GM12878 (cell line): ENCODE measurements around the gene DCX. TPM values are rescaled to one million over a fixed set of nuclear protein-coding genes. Genes with fewer than 3 reads are reported as not detected.

ENCODE experiments used
- ATAC-seq: fragments of 200-7000 bp; cut with Tn5 transposase; 3 replicates; pipeline ENCODE4 v1.9.1; 2020; ENCODE audit warnings: mild to moderate bottlenecking, moderate library complexity
- BruUV-seq: library from RNA; stranded (reverse); fragments of 400-500 nt; replicated peaks from 2 replicates; lab custom pipeline; 2021; lab: Mats Ljungman, UMichigan
- CTCF ChIA-PET: fragments of 300-600 bp; sonication (Branson Sonifier 250); formaldehyde crosslinking; extraction: SDS; loops from one replicate; lab custom pipeline; 2021; ENCODE audit warnings: inconsistent platforms; lab: Yijun Ruan, JAX
- POLR2A ChIA-PET: fragments of 350-600 bp; formaldehyde crosslinking; extraction: SDS; loops from one replicate; lab custom pipeline; 2021; ENCODE audit warnings: inconsistent platforms; lab: Charles Lee
- RAD21 ChIA-PET: fragments of 300-600 bp; sonication (Branson Sonifier 250); formaldehyde crosslinking; loops from one replicate; lab custom pipeline; 2023; ENCODE audit warnings: antibody characterized with exemption; ENCODE audit not compliant: unreplicated experiment; lab: Charles Lee
- SMC1A ChIA-PET: fragments of 300-600 bp; sonication (Branson Sonifier 250); formaldehyde crosslinking; loops from one replicate; lab custom pipeline; 2023; ENCODE audit not compliant: unreplicated experiment, uncharacterized antibody; lab: Charles Lee
- DNase-seq: peaks from one replicate; pipeline ENCODE4 v3.0.0-alpha.2; 2011; ENCODE audit warnings: low read depth, low spot score
- FAIRE-seq: peaks from 3 replicates; lab custom pipeline; 2011; peaks lifted over from hg19 to GRCh38; lab: Jason Lieb, UNC
- H2AFZ ChIP-seq: 2 replicates; pipeline ENCODE4 v1.6.0; 2011; ENCODE audit warnings: low read depth, low read length, control low read depth; ENCODE audit not compliant: control insufficient read depth
- H3K27ac ChIP-seq: 2 replicates; pipeline ENCODE4 v1.5.1; 2011; ENCODE audit warnings: control low read depth; ENCODE audit not compliant: control insufficient read depth, insufficient read depth
- H3K27me3 ChIP-seq, 2 experiments: replicated peaks in 1 of 2; 2 replicates each; pipeline versions ENCODE4 v1.6.0 to v1.6.1; 2011; ENCODE audit warnings: low read length in 1 of 2; ENCODE audit not compliant: control insufficient read depth in 2 of 2, insufficient read depth in 2 of 2
- H3K36me3 ChIP-seq, 2 experiments: 2 replicates each; pipeline ENCODE4 v1.5.1; 2011; ENCODE audit warnings: low read length in 1 of 2; ENCODE audit not compliant: control insufficient read depth in 2 of 2, insufficient read depth in 2 of 2
- H3K4me1 ChIP-seq: 2 replicates; pipeline ENCODE4 v1.6.1; 2011; ENCODE audit warnings: mild to moderate bottlenecking, low read length, moderate library complexity, mixed read lengths; ENCODE audit not compliant: control insufficient read depth, insufficient read depth
- H3K4me2 ChIP-seq: 2 replicates; pipeline ENCODE4 v1.6.0; 2011; ENCODE audit warnings: control low read depth; ENCODE audit not compliant: control insufficient read depth, insufficient read depth
- H3K4me3 ChIP-seq: fragments of 200-600 bp; sonication (generic); 2 replicates; pipeline ENCODE4 v1.5.1; 2016
- H3K79me2 ChIP-seq: 2 replicates; pipeline ENCODE4 v1.6.0; 2011; ENCODE audit warnings: low read length; ENCODE audit not compliant: control insufficient read depth, insufficient read depth
- H3K9ac ChIP-seq: 2 replicates; pipeline ENCODE4 v1.8.0; 2011; ENCODE audit warnings: low read length, control low read depth, mixed read lengths; ENCODE audit not compliant: control insufficient read depth, insufficient read depth
- H3K9me3 ChIP-seq: replicated peaks from 3 replicates; pipeline ENCODE4 v1.5.1; 2011; ENCODE audit warnings: mild to moderate bottlenecking, low read length; ENCODE audit not compliant: control insufficient read depth, insufficient read depth
- H4K20me1 ChIP-seq: 2 replicates; pipeline ENCODE4 v1.6.0; 2011; ENCODE audit not compliant: control insufficient read depth, insufficient read depth
- CHD2 ChIP-seq: IDR thresholded peaks from 2 replicates; pipeline ENCODE4 v1.6.1; 2011; ENCODE audit warnings: low read depth, low read length, improper control_type of control experiment, borderline replicate concordance
- E2F8 ChIP-seq: fragments of 450-650 bp; IDR thresholded peaks from 2 replicates; pipeline ENCODE4 v1.6.1; 2018; ENCODE audit warnings: mild to moderate bottlenecking, low read depth, moderate library complexity; ENCODE audit not compliant: partially characterized antibody
- IKZF2 ChIP-seq, 2 experiments: fragments of 450-650 bp; IDR thresholded peaks; 2 replicates each; pipeline ENCODE4 v1.6.1; 2017; ENCODE audit warnings: mild to moderate bottlenecking in 2 of 2, moderate library complexity in 2 of 2
- MXI1 ChIP-seq: fragments of 150-350 bp; IDR thresholded peaks from 2 replicates; pipeline ENCODE4 v1.6.1; 2011; ENCODE audit warnings: low read depth, mild to moderate bottlenecking, inconsistent platforms, low read length, improper control_type of control experiment
- SMAD5 ChIP-seq: IDR thresholded peaks from 2 replicates; pipeline ENCODE4 v1.6.1; 2016; ENCODE audit warnings: antibody characterized with exemption, low read depth
- SPI1 ChIP-seq: IDR thresholded peaks from 2 replicates; pipeline ENCODE4 v1.6.1; 2011; ENCODE audit warnings: low read depth, mild to moderate bottlenecking, low read length, moderate library complexity, borderline replicate concordance; ENCODE audit not compliant: insufficient read depth
- SUPT20H ChIP-seq: IDR thresholded peaks from 2 replicates; pipeline ENCODE4 v1.6.1; 2011; ENCODE audit warnings: low read depth, mild to moderate bottlenecking, low read length, moderate library complexity, borderline replicate concordance; ENCODE audit not compliant: control insufficient read depth
- WGBS: methylation state at CpG from one replicate; pipeline ENCODE4 v1.1.6; 2016; ENCODE audit warnings: low lambda C conversion rate; ENCODE audit not compliant: insufficient replicate concordance, insufficient coverage; ENCODE audit errors: missing lambda C conversion rate; 5-methylcytosine and 5-hydroxymethylcytosine counted together
- in situ Hi-C: fragments of 300-500 bp; cut with MboI; formaldehyde crosslinking; loops from 9 replicates; pipeline ENCODE4 v1.14.3; 2018; ENCODE audit warnings: mixed read lengths
- intact Hi-C: fragments of 100-400 bp; cut with micrococcal nuclease; formaldehyde crosslinking; loops from one replicate; pipeline ENCODE4 v1.14.2; 2022; ENCODE audit not compliant: unreplicated experiment
- polyA plus RNA-seq, 11 experiments: library from polyadenylated mRNA; depleted of rRNA in 4 of 11; unstranded in 6 of 11; stranded (reverse) in 5 of 11; fragments of >200 nt; fragmentation: Nextera tagmentation in 4 of 11; fragmentation: Illumina TruSeq in 1 of 11; extraction: Ambion mirVana in 4 of 11; extraction: Trizol in 1 of 11; gene quantifications; 1 replicate in 1 of 11; 2 replicates in 10 of 11; pipeline versions ENCODE4 v1.2.1 to v1.2.3, GENCODE V29; 2011 to 2016; ENCODE audit warnings: inconsistent platforms in 2 of 11, missing spikeins in 2 of 11, low read depth in 1 of 11
- total RNA-seq, 4 experiments: library from RNA; depleted of rRNA in 3 of 4; stranded (reverse); fragments of >200 nt in 3 of 4; fragmentation: Illumina TruSeq in 1 of 4; extraction: Trizol in 1 of 4; gene quantifications; 2 replicates each; pipeline versions ENCODE4 v1.2.1 to v1.2.3, GENCODE V29; 2013 to 2021

DCX gene
- total and polyA plus RNA-seq, 10 of the 15 experiments (the other 5 are each of a cell fraction or from before 2014, with no cell fraction given), result under 0.01 TPM; not detected in 9

- TF ChIP-seq SMAD5, result no peak
- no peak for TF ChIP-seq CHD2
- TF ChIP-seq E2F8, result no peak
- TF ChIP-seq SUPT20H, result no peak
- no peak for TF ChIP-seq MXI1
- TF ChIP-seq, all 136 proteins: peak for 0
Measured at GRCh38 chrX:111328858-111329257, 83.1 kb downstream of the DCX start (continued).

- no TSS peak for BruUV-seq
- POLR2A ChIA-PET, result no interaction called here
- Histone ChIP-seq H3K27me3 (no peaks in the 10 kb centered on the region; a peak in 1 of 4 replicates), H3K4me1 (no peaks in the 10 kb centered on the region), H4K20me1 (no peaks in the 10 kb centered on the region), H3K27ac (no peak overlapping the region), H3K79me2 (no peaks in the 10 kb centered on the region), H2AFZ (no peak overlapping the region), H3K36me3 (no peaks in the 10 kb centered on the region), H3K4me3 (no peak overlapping the region), H3K9me3 (no peaks in the 10 kb centered on the region), H3K9ac (no peak overlapping the region), H3K4me2 (no peak overlapping the region)
- RAD21 ChIA-PET, result no interaction called here
- SMC1A ChIA-PET, result no interaction called here
- CTCF ChIA-PET, result no interaction called here
- TF ChIP-seq IKZF2 (IDR thresholded peaks at IDR 0.05), result no peak
- TF ChIP-seq SPI1, result peak; percentile 36; the same call in 1 of the 2 replicates
- FAIRE-seq, result no peak
- WGBS, result 0% methylated on average over 1 of the region's 1 CpG
- ATAC-seq, result no peak
- no peak for DNase-seq
- in situ Hi-C loops (no loop called here), intact Hi-C loops (no loop called here)
Measured at GRCh38 chrX:111322231-111322855, 89.6 kb downstream of the DCX start.
